ENCODE results near the gene DBN1.

GRCh38 chr5:177437623-177438022, 35.8 kb downstream of the DBN1 start:
- TF ChIP-seq CTCF (IDR thresholded peaks at IDR 0.05) (no peak), POLR2A (IDR thresholded peaks at IDR 0.05) (no peak), POLR2AphosphoS5 (IDR thresholded peaks at IDR 0.05) (no peak)

All from transverse colon (tissue), 4 donors.